ENCODE results near the gene SORCS2. TPM values are rescaled to one million over a fixed set of nuclear protein-coding genes. Genes with fewer than 3 reads are reported as not detected.

The SORCS2 gene
- total and polyA plus RNA-seq, 2 of the 13 experiments (the other 11 are each of a cell fraction or from before 2014, with no cell fraction given): 0.82 to 1.0 TPM

DNA sequence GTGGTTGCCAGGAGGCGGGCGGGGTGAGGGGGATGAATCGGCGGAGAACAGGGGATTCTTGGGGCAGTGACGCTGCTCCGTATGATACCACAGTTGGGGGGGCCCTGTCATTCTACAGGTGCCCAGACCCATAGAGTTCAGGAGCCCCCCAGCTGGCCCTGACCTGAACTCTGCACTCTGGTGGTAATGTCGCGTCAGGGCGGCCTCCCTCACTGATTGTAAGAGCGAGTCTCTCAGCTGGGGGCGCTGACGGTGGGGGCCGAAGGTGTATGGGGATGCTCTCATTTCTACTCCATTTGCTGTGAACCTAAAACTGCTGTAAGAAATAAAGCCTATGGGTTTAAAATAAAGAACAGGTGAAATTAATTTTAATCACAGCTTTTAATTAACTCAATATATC is 334.2 kb downstream of the SORCS2 start (continued):
- TF ChIP-seq ZSCAN29 (CRISPR knock-in tag; conservative IDR thresholded peaks at IDR 0.05) (no peak), HNRNPH1 (optimal IDR thresholded peaks at IDR 0.05; ENCODE audit: low read depth, low read length) (no peak), ZNF547 (CRISPR knock-in tag; IDR thresholded peaks at IDR 0.05) (no peak), AKAP8 (CRISPR knock-in tag; IDR thresholded peaks at IDR 0.05) (no peak), SNAI1 (CRISPR knock-in tag; IDR thresholded peaks at IDR 0.05; ENCODE audit: borderline replicate concordance) (no peak), ZNF746 (CRISPR knock-in tag; IDR thresholded peaks at IDR 0.05) (no peak), ZNF674 (CRISPR knock-in tag; IDR thresholded peaks at IDR 0.05; ENCODE audit: low read depth) (no peak), ZZZ3 (CRISPR knock-in tag; IDR thresholded peaks at IDR 0.05; ENCODE audit: borderline replicate concordance) (no peak)
- TF ChIP-seq, protein P1, sequence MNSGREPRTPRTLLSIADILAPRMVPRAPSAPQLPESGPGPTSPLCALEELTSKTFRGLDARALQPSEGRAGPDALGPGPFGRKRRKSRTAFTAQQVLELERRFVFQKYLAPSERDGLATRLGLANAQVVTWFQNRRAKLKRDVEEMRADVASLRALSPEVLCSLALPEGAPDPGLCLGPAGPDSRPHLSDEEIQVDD (CRISPR knock-in tag; IDR thresholded peaks at IDR 0.05; ENCODE audit: borderline replicate concordance): no peak

DNA sequence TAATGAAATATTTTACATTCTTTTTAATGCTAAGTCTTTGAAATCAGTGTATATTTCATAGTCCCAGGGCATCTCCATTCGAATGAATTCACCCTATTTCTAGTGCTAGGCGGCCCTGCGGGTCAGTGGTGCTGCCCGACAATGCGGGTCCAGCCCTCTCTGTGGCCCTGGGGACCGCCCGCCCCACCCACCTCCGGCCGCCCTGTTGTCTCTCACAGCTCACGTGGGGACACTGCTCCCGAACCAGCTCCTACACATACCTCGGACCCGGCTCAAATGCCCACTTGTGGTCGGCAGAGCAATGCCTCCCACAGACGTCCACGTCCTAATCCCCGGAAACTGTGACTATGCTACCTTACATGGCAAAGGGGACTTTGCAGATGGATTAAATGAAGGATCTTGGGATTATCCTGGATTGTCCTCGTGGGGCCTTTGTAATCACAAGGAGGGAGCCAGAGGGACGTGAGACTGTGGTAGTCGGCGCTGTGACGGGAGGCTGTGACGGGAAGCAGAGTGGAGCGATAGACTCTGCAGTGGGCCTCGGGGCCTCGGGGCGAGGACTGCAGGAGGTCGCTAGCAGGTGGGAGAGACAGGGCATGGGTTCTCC is 334.7 kb downstream of the SORCS2 start:
- Histone ChIP-seq H3K36me3 (replicated peaks in 1 of 2; ENCODE audit: control insufficient read depth in 1 of 2, insufficient read depth in 2 of 2, low read length in 2 of 2) (no peaks in the 10 kb centered on the region), H3K27me3 (ENCODE audit: control insufficient read depth in 1 of 2, insufficient read depth in 2 of 2, low read length in 2 of 2) (peaks cover 4 to 19% of the 10 kb centered on the region in 2 experiments; a peak in 4 of 5 replicates), H3K4me2 (ENCODE audit: low read depth, low read length) (no peak overlapping the region), H3K4me1 (ENCODE audit: insufficient read depth, low read length) (peaks cover 55% of the 10 kb centered on the region), H3K9me3 (ENCODE audit: low read length) (no peaks in the 10 kb centered on the region), H3K27ac (ENCODE audit: extremely low read length, insufficient read depth, low read length) (no peak overlapping the region), H3K79me2 (ENCODE audit: insufficient read depth, low read length) (no peaks in the 10 kb centered on the region), H3K4me3 (replicated peaks in 1 of 3; ENCODE audit: insufficient read depth in 1 of 3, low read depth in 2 of 3, low read length in 3 of 3) (no peak overlapping the region), H2AFZ (ENCODE audit: low read length) (no peak overlapping the region), H3K9ac (ENCODE audit: insufficient read depth, low read depth, low read length) (no peak overlapping the region), H4K20me1 (ENCODE audit: insufficient read depth, low read length) (no peaks in the 10 kb centered on the region)
- 69% methylated on average over 26 of the region's 28 CpGs for WGBS (ENCODE audit: low lambda C conversion rate)
- DNase-seq (ENCODE audit: low spot score) (no peak), FAIRE-seq (no peak), ATAC-seq (no peak)
- POLR2A ChIA-PET: no interaction called here
- CTCF ChIA-PET (ENCODE audit: low intra/inter-chr PET ratio, low total read pairs): no interaction called here
- BruUV-seq (replicated peaks): no TSS peak
- intact Hi-C loops (cut with micrococcal nuclease; ENCODE audit: unreplicated experiment): no loop called here
- TF ChIP-seq FOXO1 (CRISPR knock-in tag; IDR thresholded peaks at IDR 0.05): no peak
- in situ Hi-C loops (cut with HindIII; ENCODE audit: extremely low pct_ligation_motif_present, low pct_unique_long_range_greater_than_20kb): no loop called here
